ENCODE results near the gene MFSD2B. TPM values are rescaled to one million over a fixed set of nuclear protein-coding genes. Genes with fewer than 3 reads are reported as not detected.
"Not testable (repeated sequence)": the region's sequence is repeated elsewhere in the genome, so short reads cannot be mapped to it uniquely, and the experiment has no call there.

Gene MFSD2B
- total and polyA plus RNA-seq, 2 experiments from 2014 or later, result 0.25 TPM; not detected in 1

GRCh38 chr2:24011250-24012104, 1.6 kb downstream of the MFSD2B start:
- H3K4me3 ChIP-seq, result no peak overlapping the region
- peaks cover 34% of the 10 kb centered on the region for H3K27me3 ChIP-seq
- no peaks in the 10 kb centered on the region for H4K20me1 ChIP-seq (ENCODE audit: insufficient read depth, poor library complexity, severe bottlenecking)
- no peak overlapping the region for H3K4me2 ChIP-seq
- no peaks in the 10 kb centered on the region for H3K9me2 ChIP-seq (replicated peaks; ENCODE audit: insufficient read depth)
- no peaks in the 10 kb centered on the region for H3K9me3 ChIP-seq (ENCODE audit: low read depth)
- no peak for DNase-seq (ENCODE audit: low spot score)
- H3K79me2 ChIP-seq, result no peaks in the 10 kb centered on the region
- H3K36me3 ChIP-seq (replicated peaks; ENCODE audit: insufficient read depth, low read depth), result no peaks in the 10 kb centered on the region
- H2AFZ ChIP-seq, result no peak overlapping the region
- peaks cover 8% of the 10 kb centered on the region for H3K4me1 ChIP-seq (ENCODE audit: insufficient read depth)
- no peak overlapping the region for H3K27ac ChIP-seq
- TF ChIP-seq CTCF (IDR thresholded peaks at IDR 0.05; ENCODE audit: poor library complexity) (no peak), EZH2phosphoT487 (IDR thresholded peaks at IDR 0.05; ENCODE audit: low read depth, severe bottlenecking, unreplicated experiment) (no peak), EZH2 (IDR thresholded peaks at IDR 0.05; ENCODE audit: borderline replicate concordance) (no peak)
- 89% methylated on average over 7 of the region's 7 CpGs for WGBS (ENCODE audit: low lambda C conversion rate, missing lambda C conversion rate)

GRCh38 chr2:24012521-24013188, 2.8 kb downstream of the MFSD2B start:
- Histone ChIP-seq H3K4me3 (no peak overlapping the region), H3K9me2 (replicated peaks; ENCODE audit: insufficient read depth) (no peaks in the 10 kb centered on the region), H3K9me3 (ENCODE audit: low read depth) (no peaks in the 10 kb centered on the region), H4K20me1 (ENCODE audit: insufficient read depth, poor library complexity, severe bottlenecking) (no peaks in the 10 kb centered on the region), H3K36me3 (replicated peaks; ENCODE audit: insufficient read depth, low read depth) (no peaks in the 10 kb centered on the region), H3K27ac (no peak overlapping the region), H3K27me3 (peaks cover 34% of the 10 kb centered on the region), H2AFZ (no peak overlapping the region), H3K4me1 (ENCODE audit: insufficient read depth) (peaks cover 8% of the 10 kb centered on the region), H3K79me2 (no peaks in the 10 kb centered on the region), H3K4me2 (no peak overlapping the region)
- 76% methylated on average over 9 of the region's 9 CpGs for WGBS (ENCODE audit: low lambda C conversion rate, missing lambda C conversion rate)
- no peak for TF ChIP-seq EZH2 (IDR thresholded peaks at IDR 0.05; ENCODE audit: borderline replicate concordance)
- no peak for TF ChIP-seq EZH2phosphoT487 (IDR thresholded peaks at IDR 0.05; ENCODE audit: low read depth, severe bottlenecking, unreplicated experiment)
- TF ChIP-seq CTCF (IDR thresholded peaks at IDR 0.05; ENCODE audit: poor library complexity), result no peak
- DNase-seq (ENCODE audit: low spot score), result no peak

DNA sequence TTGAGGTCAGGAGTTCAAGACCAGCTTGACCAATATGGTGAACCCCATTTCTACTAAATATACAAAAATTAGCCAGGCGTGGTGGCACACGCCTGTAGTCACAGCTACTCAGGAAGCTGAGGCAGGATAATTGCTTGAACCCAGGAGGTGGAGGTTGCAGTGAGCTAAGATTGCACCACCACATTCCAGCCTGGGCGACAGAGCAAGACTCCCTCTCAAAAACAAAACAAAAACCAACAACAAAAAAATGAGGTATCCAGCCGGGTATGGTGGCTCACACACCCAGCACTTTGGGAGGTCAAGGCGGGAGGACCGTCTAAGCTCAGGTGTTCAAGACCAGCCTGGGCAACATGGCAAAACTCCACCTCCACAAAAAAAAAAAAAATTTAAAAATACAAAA, 5.0 kb downstream of the MFSD2B start:
- WGBS (ENCODE audit: low lambda C conversion rate, missing lambda C conversion rate), result 93% methylated on average over 6 of the region's 6 CpGs
- H3K4me2 ChIP-seq; H4K20me1 ChIP-seq (ENCODE audit: insufficient read depth, poor library complexity, severe bottlenecking); H3K27ac ChIP-seq; H3K36me3 ChIP-seq (replicated peaks; ENCODE audit: insufficient read depth, low read depth); H3K9me2 ChIP-seq (replicated peaks; ENCODE audit: insufficient read depth); H3K4me3 ChIP-seq; H3K9me3 ChIP-seq (ENCODE audit: low read depth); H3K4me1 ChIP-seq (ENCODE audit: insufficient read depth); DNase-seq (ENCODE audit: low spot score); H3K79me2 ChIP-seq; H2AFZ ChIP-seq: not testable (repeated sequence)
- peaks cover 20% of the 10 kb centered on the region for H3K27me3 ChIP-seq
